ENCODE results near the gene DCHS1.

Gene DCHS1

GRCh38 chr11:6625156-6625831 lies 30.3 kb downstream of the DCHS1 start:
- FAIRE-seq, result no peak

- no peak for FAIRE-seq
Observed at GRCh38 chr11:6623391-6624363, 31.9 kb downstream of the DCHS1 start.

- no peak for FAIRE-seq
Observed at GRCh38 chr11:6622261-6623171, 33.1 kb downstream of the DCHS1 start.

- no peak for FAIRE-seq
Observed at GRCh38 chr11:6621711-6622211, 33.8 kb downstream of the DCHS1 start.

GRCh38 chr11:6620636-6621035 lies 35.0 kb downstream of the DCHS1 start:
- FAIRE-seq, result no peak

- peak; percentile 79 for FAIRE-seq
Observed at GRCh38 chr11:6619004-6619745, 36.4 kb downstream of the DCHS1 start, which contains the start of gene TPP1. Gene TPP1 (minus strand): TSS chr11:6619422. CDS start chr11:6619400, 22 bp downstream.

GRCh38 chr11:6618117-6619003 lies 37.2 kb downstream of the DCHS1 start:
- FAIRE-seq, result no peak

GRCh38 chr11:6617315-6617781 lies 38.3 kb downstream of the DCHS1 start:
- FAIRE-seq, result no peak

GRCh38 chr11:6616596-6617250 lies 38.9 kb downstream of the DCHS1 start:
- FAIRE-seq, result no peak

- FAIRE-seq, result no peak
Observed at GRCh38 chr11:6615882-6616585, 39.6 kb downstream of the DCHS1 start.

- FAIRE-seq, result no peak
Observed at GRCh38 chr11:6615046-6615445, 40.6 kb downstream of the DCHS1 start.

- no peak for FAIRE-seq
Observed at GRCh38 chr11:6614446-6614845, 41.2 kb downstream of the DCHS1 start.

- no peak for FAIRE-seq
Observed at GRCh38 chr11:6613496-6613895, 42.1 kb downstream of the DCHS1 start.

GRCh38 chr11:6612213-6613041 lies 43.2 kb downstream of the DCHS1 start, which contains the start of gene TAF10:
Gene TAF10 (minus strand): TSS chr11:6612216. CDS start chr11:6612189, 27 bp downstream.
- no peak for FAIRE-seq

GRCh38 chr11:6611963-6612212 lies 43.7 kb downstream of the DCHS1 start:
- no peak for FAIRE-seq

- no peak for FAIRE-seq
Observed at GRCh38 chr11:6611092-6611962, 44.3 kb downstream of the DCHS1 start.

- FAIRE-seq, result no peak
Observed at GRCh38 chr11:6610591-6610990, 45.0 kb downstream of the DCHS1 start.
